ENCODE results near the gene ATG7.

Gene ATG7

DNA sequence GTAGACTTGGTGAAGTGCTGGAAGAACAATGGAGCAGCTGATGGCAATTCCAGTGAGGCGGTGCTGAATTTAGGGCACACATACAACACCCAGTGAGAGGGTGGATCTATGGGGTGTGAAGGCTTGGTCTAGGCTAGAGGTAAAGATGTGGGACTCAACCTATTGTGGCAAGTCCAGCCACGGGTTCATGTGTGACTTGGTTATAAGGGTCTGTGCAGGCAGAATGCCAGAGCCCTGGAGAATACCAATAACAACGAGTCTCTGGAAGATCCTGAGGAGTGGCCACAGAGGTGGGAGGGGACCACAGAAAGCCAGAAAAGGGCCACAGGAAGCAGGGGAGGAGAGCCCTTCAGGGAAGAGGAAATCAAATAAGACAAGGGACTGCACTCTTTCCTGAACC lies 316.6 kb downstream of the ATG7 start:
- TF ChIP-seq POLR2A (IDR thresholded peaks at IDR 0.05; ENCODE audit: extremely low read depth, insufficient read length) (no peak), MYC (IDR thresholded peaks at IDR 0.05; ENCODE audit: low read depth, low read length) (no peak)
- TF ChIP-seq, protein P1, sequence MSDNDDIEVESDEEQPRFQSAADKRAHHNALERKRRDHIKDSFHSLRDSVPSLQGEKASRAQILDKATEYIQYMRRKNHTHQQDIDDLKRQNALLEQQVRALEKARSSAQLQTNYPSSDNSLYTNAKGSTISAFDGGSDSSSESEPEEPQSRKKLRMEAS (IDR thresholded peaks at IDR 0.05; ENCODE audit: low read depth, low read length) = no peak
- TF ChIP-seq, protein P2, sequence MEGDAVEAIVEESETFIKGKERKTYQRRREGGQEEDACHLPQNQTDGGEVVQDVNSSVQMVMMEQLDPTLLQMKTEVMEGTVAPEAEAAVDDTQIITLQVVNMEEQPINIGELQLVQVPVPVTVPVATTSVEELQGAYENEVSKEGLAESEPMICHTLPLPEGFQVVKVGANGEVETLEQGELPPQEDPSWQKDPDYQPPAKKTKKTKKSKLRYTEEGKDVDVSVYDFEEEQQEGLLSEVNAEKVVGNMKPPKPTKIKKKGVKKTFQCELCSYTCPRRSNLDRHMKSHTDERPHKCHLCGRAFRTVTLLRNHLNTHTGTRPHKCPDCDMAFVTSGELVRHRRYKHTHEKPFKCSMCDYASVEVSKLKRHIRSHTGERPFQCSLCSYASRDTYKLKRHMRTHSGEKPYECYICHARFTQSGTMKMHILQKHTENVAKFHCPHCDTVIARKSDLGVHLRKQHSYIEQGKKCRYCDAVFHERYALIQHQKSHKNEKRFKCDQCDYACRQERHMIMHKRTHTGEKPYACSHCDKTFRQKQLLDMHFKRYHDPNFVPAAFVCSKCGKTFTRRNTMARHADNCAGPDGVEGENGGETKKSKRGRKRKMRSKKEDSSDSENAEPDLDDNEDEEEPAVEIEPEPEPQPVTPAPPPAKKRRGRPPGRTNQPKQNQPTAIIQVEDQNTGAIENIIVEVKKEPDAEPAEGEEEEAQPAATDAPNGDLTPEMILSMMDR (IDR thresholded peaks at IDR 0.05; ENCODE audit: low read depth, low read length) = no peak
- no peak overlapping the region for H3K4me3 ChIP-seq (ENCODE audit: low read depth, low read length)
- no peak for DNase-seq (ENCODE audit: low read depth)

DNA sequence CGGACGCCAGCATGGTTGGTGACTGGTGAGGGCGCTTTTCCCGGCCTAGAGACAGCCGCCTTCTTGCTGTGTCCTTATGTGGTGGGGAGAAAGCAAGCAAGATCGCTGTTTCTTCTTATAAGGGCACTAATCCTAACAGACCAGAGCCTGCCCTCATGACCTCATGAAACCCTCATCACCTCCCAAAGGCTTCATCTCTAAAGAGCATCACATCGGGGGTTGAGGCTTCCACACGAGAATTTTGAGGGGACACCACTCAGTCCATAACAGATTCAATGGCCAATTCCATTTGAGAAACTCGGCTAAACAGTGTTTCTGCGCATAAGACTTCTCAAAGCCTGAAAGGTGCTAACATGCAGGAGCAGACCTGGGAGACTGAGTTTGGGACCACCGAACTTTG lies 317.5 kb downstream of the ATG7 start:
- TF ChIP-seq MYC (IDR thresholded peaks at IDR 0.05; ENCODE audit: low read depth, low read length) = no peak
- TF ChIP-seq, protein P1 (IDR thresholded peaks at IDR 0.05; ENCODE audit: low read depth, low read length) = no peak

DNA sequence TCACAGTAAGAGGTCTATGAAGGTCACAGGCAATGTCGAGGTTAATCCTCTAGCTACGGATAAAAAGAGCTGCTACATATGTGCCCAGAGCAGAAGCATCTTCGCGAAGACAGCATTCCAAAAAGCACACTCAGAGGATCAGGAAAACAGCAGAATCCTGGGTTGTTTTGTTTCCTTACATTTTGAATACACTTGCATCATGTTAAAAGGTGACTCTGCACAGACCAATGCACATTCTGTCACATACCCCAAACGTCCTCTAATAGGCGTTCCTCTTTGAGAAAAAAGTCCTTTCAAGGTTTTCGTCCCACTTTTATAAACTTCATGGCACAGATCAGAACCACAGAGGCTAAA lies 318.8 kb downstream of the ATG7 start:
- TF ChIP-seq, protein P2 (IDR thresholded peaks at IDR 0.05; ENCODE audit: low read depth, low read length) = no peak
- TF ChIP-seq POLR2A (IDR thresholded peaks at IDR 0.05; ENCODE audit: extremely low read depth, insufficient read length) = no peak
- TF ChIP-seq, protein P1 (IDR thresholded peaks at IDR 0.05; ENCODE audit: low read depth, low read length) = no peak
- no peak for TF ChIP-seq MYC (IDR thresholded peaks at IDR 0.05; ENCODE audit: low read depth, low read length)
- DNase-seq (ENCODE audit: low read depth) = no peak

More for the DNA sequence above, 317.5 kb downstream of the ATG7 start:
- no peak overlapping the region for H3K4me3 ChIP-seq (ENCODE audit: low read depth, low read length)
- DNase-seq (ENCODE audit: low read depth) = no peak

DNA sequence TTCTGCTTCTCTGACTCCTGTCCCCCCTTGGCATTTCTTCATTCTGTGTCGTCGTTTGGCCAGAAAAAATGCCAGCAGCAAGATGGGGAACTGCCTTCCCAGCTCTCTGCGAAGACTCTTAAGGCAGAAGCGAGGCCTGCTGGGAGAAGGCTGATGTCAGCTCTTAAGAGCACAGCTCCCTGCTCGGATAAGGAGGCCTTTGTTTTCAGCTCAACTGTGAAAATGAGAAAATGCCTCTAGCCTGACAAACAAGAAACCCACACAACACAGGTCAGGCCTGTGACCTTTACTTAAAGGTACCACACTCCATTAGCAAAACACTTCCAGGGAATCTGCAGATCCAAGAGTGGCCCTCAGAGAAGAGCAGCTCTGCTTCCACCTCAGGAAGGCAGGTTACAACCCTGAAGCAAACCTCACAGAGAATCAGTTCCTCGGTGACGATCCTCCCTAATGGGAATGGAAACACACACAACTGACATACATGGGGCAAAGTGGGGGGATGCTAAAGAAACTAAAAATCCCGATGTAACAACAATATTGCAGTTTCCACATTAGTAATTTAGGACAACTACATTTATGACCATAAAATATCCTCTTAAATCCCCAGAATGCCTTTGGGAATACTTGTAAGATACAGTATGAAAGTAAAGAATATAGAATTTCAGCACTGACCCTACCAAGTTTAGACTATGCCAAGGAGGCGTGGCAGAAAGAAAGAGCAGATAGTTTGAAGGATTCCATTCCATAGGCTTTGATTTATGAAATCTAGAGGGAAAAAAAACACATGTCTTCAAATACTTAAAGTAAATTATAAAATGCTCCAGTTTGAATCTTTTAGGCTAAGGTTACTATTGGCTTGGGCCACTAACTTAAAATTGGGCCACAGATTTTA lies 319.4 kb downstream of the ATG7 start:
- no peak for DNase-seq (ENCODE audit: low read depth)
- no peak overlapping the region for H3K4me3 ChIP-seq (ENCODE audit: low read depth, low read length)

More for the DNA sequence above, 318.8 kb downstream of the ATG7 start:
- no peak overlapping the region for H3K4me3 ChIP-seq (ENCODE audit: low read depth, low read length)

DNA sequence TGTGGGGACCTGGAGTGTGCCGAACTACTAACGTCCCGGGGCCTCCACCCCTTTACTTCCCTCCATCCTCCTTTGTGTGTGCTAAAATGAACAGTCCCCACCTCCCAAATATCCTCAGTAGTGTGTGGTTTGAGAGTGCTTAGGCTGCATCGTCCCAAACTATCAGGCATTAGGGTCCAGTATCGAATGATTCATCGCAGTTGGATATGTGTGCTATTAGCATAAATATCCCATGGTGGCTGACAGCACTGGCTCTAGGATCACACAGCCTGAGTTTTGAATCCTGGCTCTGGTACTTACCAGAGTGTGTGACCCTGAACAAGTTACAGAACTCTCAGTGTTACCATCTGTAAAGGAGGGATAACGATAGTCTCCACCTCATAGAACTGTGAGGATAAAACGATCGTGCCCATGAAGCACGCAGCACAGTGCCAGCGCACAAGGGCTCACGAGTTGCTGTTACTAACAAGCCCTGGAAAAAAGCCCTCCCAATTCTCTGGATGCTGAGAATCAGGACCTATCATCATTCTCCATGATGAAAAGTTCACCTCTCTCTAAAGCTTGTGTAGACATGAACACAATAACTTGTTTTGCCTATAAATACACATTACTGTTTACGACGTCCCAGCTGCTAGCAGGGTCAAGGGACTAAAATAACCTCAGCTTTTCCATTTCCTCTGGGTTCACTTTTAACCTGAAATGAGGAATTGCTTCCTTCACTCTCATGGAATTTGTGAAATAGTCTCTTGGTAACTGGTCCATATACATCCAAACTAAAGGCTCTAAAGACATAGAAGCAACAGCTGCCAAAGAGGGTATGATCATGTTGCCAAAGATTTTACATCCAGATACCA lies 320.5 kb downstream of the ATG7 start:
- no peak overlapping the region for H3K4me3 ChIP-seq (ENCODE audit: low read depth, low read length)
- TF ChIP-seq, protein P2 (IDR thresholded peaks at IDR 0.05; ENCODE audit: low read depth, low read length) = no peak
- no peak for TF ChIP-seq POLR2A (IDR thresholded peaks at IDR 0.05; ENCODE audit: extremely low read depth, insufficient read length)
- TF ChIP-seq, protein P1 (IDR thresholded peaks at IDR 0.05; ENCODE audit: low read depth, low read length) = no peak
- TF ChIP-seq MYC (IDR thresholded peaks at IDR 0.05; ENCODE audit: low read depth, low read length) = no peak
- no peak for DNase-seq (ENCODE audit: low read depth)

More for the DNA sequence above, 319.4 kb downstream of the ATG7 start:
- TF ChIP-seq, protein P2 (IDR thresholded peaks at IDR 0.05; ENCODE audit: low read depth, low read length) = no peak
- no peak for TF ChIP-seq POLR2A (IDR thresholded peaks at IDR 0.05; ENCODE audit: extremely low read depth, insufficient read length)
- no peak for TF ChIP-seq MYC (IDR thresholded peaks at IDR 0.05; ENCODE audit: low read depth, low read length)
- TF ChIP-seq, protein P1 (IDR thresholded peaks at IDR 0.05; ENCODE audit: low read depth, low read length) = no peak

Data from NB4 (cell line).